GM19023 (cell line): Measurements from ENCODE around the gene PYCR2.
A peak's percentile ranks its signal among the peaks of the same experiment; 100 is the strongest.
"Not testable (repeated sequence)": the region's sequence is repeated elsewhere in the genome, so short reads cannot be mapped to it uniquely, and the experiment has no call there.

Experiments used
- ATAC-seq: cut with Tn5 transposase; IDR thresholded peaks from one replicate; pipeline ENCODE4 v1.9.1; 2021; ENCODE audit warnings: mild to moderate bottlenecking, moderate library complexity; ENCODE audit not compliant: unreplicated experiment

The PYCR2 gene

GRCh38 chr1:225943582-225943981 is 19.5 kb upstream of the PYCR2 start:
- ATAC-seq: no peak

- ATAC-seq: peak; percentile 76
Measured at GRCh38 chr1:225942574-225942973, 18.5 kb upstream of the PYCR2 start.

GRCh38 chr1:225941942-225942222 is 17.8 kb upstream of the PYCR2 start:
- ATAC-seq: no peak

GRCh38 chr1:225941187-225941941 is 17.3 kb upstream of the PYCR2 start, which contains the start of gene LEFTY2:
LEFTY2 (minus strand) TSS chr1:225941220; CDS start chr1:225941140, 80 bp downstream.
- no peak for ATAC-seq

- ATAC-seq: no peak
Measured at GRCh38 chr1:225940385-225941151, 16.5 kb upstream of the PYCR2 start.

- not testable (repeated sequence) for ATAC-seq
Measured at GRCh38 chr1:225939939-225940310, 15.9 kb upstream of the PYCR2 start.

GRCh38 chr1:225939097-225939938 is 15.3 kb upstream of the PYCR2 start:
- not testable (repeated sequence) for ATAC-seq

GRCh38 chr1:225937048-225937968 is 13.3 kb upstream of the PYCR2 start:
- ATAC-seq: no peak

- ATAC-seq: no peak
Measured at GRCh38 chr1:225936523-225936922, 12.5 kb upstream of the PYCR2 start.

GRCh38 chr1:225936086-225936485 is 12.0 kb upstream of the PYCR2 start:
- ATAC-seq: not testable (repeated sequence)

GRCh38 chr1:225934711-225935110 is 10.7 kb upstream of the PYCR2 start:
- ATAC-seq: no peak

GRCh38 chr1:225933072-225933471 is 9.0 kb upstream of the PYCR2 start:
- ATAC-seq: no peak

- ATAC-seq: no peak
Measured at GRCh38 chr1:225931270-225932136, 7.5 kb upstream of the PYCR2 start.

- ATAC-seq: no peak
Measured at GRCh38 chr1:225930566-225930965, 6.5 kb upstream of the PYCR2 start.

GRCh38 chr1:225929462-225929861 is 5.4 kb upstream of the PYCR2 start:
- not testable (repeated sequence) for ATAC-seq

GRCh38 chr1:225928186-225929175 is 4.4 kb upstream of the PYCR2 start:
- no peak for ATAC-seq

- ATAC-seq: no peak
Measured at GRCh38 chr1:225926551-225927113, 2.6 kb upstream of the PYCR2 start.

- ATAC-seq: no peak
Measured at GRCh38 chr1:225923381-225923691, 714 bp downstream of the PYCR2 start.
